Activated CD4-positive, alpha-beta T cell treated with anti-CD3 and anti-CD28 coated beads, Interleukin-2, amount 50 U/mL, for 16 hours (primary cell): Measurements from ENCODE around the gene JARID2.

ENCODE experiments used
- DNase-seq: peaks from one replicate; pipeline ENCODE4 v3.0.0-alpha.2; 2020

Gene JARID2

DNA sequence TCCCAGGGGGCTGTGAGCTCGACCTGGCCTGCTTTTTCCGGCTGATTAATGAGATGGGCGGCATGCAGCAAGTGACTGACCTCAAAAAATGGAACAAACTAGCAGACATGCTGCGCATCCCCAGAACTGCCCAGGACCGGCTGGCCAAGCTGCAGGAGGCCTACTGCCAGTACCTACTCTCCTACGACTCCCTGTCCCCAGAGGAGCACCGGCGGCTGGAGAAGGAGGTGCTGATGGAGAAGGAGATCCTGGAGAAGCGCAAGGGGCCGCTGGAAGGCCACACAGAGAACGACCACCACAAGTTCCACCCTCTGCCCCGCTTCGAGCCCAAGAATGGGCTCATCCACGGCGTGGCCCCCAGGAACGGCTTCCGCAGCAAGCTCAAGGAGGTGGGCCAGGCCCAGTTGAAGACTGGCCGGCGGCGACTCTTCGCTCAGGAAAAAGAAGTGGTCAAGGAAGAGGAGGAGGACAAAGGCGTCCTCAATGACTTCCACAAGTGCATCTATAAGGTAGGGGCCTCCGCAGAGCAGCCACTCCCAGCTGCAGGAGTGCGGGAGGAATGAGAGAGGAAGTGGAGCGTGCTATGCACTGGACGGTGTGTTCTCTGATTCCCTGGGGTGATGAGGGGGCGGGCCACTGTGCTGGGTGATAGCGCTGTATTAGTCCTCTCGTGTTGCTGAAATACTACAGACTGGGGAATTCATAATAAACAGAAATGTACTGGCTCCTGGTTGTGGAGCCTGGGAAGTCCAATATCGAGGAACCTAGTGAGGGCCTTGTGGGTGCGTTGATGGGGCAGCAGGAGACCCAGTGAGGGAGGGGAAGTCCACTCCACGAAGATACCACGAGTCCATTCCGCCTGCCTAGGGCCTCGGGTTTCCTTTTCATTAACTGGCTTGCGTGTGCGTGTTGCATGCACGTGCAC lies 255.3 kb downstream of the JARID2 start:
- DNase-seq = no peak

DNA sequence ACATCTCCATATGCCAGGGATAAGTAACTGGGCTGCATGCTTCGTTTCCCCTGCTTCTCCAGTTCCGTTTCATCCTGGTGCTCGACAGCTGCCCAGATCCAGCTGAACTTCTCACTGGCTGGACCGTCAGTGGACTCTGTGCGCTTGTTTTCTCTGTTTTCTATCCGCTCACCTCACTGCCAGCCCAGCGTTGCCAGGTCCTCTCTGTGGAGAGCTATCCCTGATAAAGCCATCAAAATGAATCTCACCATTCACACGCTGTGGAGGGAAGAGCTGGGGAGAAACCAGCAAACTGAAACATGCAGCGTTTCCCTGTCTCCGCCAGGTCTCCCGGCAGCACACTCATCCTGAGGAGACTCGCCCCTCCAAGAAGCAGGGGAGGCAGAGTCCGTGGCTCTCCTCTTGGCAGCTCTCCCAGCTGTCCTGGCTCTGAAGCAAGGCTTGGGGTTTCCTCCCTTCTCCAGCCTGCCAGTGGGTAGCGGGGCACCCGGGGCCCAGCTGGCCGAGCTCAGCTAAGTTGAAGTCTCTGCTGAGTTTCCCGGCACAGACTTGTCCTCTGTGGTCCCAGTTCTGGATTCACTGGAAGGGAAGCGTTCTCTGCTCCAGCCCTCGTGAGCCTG lies 256.1 kb downstream of the JARID2 start:
- no peak for DNase-seq

DNA sequence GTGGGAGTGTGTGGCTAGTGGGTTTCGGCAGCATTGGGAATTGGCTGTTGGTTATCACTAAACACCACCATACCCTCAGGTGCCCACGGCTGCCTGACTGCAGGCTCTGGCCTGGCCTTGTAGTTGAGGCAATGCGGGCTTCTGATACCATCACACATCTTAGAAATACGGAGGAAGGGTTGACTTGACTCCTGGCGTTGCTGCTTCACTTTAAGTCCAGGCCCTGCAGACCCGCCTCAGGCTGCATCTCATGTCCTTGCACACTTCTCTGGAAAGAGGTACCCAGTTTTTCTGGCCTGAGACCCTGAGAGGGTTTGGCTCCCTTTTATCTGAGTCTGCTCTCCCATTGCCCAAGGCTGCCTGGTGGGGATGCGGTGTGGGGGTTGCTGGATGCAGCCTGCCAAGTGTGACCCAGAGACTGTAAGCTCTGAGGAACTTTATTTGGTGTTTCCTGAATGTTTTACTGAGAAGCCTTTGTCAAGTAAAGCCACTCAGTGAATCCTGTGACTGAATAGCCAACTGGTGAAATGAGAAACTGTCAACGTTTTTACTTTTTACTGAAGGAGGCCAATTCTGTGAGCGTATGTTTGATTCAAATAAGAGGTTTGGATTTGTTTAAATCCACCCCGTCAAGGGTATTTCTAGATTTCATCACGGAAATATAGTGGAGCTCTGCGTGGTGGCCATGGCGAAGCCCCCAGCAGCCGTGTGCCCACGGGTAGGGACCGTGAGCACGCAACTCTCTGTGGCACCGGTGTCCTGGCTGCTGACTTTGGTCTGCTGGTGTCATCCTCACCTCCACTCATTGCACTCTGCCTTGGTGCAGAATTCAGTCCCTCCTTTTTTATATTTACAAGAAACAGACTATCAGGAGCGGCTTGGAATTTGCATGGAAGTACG lies 256.8 kb downstream of the JARID2 start:
- no peak for DNase-seq

DNA sequence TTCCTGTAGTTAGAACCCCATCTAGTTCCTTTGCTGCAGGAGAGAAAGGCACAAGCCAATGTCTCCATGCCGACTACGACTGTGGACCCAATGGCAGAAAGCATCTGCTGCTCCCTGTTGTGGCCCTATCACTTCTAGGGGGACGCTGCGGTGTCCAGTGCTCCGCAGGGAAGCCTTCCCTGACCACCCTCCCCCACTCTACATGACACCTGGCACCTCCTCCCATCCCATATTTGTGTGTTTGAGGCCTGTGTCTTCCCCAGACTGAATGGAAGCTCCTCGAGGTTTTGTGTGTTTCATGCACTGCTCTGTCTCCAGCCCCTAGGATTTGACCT lies 257.4 kb downstream of the JARID2 start:
- no peak for DNase-seq

DNA sequence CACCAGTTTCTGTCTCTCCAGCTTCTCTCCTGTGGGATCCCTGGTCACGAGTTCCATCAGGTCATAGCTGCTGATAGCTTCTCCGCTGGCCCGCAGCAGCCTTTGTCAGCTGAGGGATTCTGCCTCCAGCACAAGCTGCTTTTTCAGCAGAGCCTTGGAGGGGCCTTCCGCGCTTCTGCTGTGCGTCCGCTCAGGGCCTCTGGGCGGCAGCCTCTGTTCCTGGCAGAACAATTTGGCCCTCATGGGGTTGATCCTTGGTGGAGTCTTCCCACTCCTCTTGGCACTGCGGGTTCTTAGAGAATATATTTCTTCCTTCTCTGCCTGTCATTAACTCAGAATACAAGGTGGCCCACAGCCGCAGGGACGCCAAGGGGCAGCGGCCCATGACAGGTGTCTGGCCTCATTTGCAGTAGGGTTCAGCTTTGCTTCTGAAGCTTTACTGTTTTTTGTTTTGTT lies 258.2 kb downstream of the JARID2 start:
- no peak for DNase-seq

DNA sequence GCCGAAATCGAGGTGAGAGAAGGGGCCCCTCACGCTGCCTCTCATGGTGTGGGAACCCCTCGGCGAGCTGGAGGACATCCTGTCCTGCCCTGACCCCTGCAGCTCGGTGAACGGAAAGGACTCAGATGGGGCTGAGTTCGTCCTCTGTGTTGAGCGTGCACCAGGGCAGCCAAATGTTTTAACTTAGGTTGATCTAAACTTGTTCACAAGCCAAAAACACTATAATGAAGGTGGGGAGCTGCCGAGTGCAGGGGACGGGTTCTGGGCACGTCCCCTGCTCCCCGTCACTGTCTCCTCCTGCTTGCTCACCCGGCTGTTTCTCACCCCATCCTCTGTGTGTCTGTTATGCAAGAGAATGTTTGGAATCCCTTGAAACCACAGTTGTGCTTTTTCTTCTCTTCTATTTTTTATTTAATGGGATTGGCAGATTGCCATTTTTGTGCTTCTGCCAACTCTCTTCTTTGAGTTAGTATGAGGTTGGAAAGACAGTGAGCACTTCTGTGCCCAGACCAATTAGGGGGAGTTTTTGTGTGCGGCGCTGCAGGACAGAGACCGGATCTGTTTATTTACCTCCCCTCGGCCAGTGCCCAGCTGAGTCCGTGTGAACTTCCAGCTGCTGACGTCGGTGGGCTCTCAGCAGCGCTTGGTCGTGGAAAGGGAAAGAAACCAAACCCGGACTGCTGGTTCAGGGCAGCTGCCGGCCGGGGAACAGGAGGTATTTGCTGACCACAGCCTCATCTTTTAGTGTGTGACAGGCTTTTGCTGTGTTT lies 258.9 kb downstream of the JARID2 start:
- no peak for DNase-seq

DNA sequence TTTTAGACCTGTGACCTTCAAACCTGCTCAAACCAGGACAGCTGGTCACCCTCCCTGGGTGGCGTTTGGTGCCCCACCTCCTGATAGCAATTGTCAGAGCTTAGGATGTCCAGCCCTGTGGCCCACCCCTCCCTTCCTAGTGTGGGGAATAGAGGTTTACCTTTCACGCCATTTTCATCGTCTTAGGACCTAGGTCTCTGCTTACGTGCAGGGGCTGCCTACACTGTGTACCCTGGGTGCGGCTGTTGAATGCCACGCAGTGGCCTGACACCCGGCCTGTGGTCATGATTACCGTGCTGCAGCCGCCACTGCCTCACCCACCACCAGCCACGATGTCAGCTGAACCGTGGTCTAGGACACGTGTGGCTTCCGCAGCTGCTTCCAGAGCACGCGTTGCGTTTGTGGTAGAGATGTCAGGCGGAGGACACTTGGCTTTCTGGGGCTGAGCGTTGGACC lies 259.6 kb downstream of the JARID2 start:
- no peak for DNase-seq

DNA sequence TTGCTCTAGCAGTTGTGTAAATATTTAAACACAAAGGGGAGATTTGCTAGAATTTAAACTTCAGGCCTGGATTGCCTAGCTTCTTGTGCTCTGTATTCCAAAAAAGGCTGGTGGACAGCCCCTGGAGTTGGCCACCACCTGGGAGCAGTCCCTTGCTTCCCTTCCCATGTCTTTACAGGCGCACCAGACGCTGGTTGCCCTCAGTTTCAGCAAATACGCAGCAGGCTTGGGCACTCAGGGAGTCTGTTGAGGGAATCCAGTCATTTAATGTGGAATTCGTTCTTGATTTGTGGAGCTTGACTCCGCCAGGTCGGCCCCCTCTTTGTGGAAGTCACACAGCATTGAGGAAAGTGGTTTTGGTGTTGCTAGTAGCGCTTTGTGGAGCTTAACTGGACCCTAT lies 260.2 kb downstream of the JARID2 start:
- no peak for DNase-seq

DNA sequence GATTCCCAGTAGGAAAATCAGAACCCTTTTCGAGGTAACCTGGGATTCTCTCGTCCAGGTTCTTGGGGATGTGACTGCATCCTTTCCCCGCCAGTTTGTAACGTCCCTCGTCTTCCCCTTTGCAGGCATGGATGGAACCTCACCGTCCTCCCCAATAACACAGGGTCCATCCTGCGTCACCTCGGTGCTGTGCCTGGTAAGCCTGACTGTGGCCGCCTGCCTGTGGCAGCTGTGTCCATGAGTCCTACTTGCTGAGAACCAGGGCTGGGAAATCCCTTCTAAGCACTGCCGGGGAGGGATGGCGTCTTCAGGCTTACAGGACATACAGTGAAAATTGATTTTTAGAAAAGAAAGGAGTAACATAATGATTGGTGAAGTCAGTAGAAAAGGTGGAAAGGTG lies 261.4 kb downstream of the JARID2 start:
- no peak for DNase-seq

DNA sequence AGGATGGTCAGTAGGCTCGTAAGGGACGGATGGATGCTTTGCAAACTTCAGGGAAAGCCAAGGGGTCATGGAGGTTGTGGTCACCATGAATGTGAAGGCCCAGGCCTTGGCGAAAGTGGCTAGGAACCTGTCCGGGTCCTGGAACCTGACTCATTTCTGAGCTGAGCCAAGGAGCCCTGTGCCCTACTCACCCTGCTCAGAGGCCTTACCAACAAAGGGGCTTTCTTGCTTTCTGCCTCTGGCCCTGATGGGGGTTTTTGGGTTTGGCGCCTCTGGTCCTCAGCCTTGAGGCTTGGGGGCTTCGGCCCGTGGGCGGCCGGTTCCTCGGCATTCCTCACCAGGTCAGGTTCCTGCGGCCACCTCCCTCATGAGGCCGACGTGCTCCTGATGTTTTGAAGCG lies 261.9 kb downstream of the JARID2 start:
- DNase-seq = no peak

DNA sequence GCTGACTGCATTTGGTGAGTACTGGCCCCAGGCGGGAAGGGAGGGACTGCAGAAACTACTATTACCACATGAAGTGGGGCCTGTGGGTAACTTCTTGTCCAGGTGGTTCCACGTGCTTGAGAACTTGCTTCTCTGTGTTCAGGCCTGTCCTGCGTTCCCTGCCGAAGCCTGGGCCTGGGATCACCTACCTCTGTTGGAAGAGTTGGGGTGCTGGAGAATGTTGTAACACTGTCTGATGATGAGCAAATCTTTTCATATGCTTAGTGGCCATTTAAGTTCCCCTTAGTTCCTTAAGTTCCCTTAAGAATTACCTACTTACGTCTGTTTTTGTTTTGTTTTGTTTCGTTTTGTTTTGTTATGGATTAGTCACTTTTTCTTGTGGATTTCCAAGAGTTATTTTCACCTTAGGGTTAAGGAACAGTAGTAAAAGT lies 262.6 kb downstream of the JARID2 start:
- no peak for DNase-seq

DNA sequence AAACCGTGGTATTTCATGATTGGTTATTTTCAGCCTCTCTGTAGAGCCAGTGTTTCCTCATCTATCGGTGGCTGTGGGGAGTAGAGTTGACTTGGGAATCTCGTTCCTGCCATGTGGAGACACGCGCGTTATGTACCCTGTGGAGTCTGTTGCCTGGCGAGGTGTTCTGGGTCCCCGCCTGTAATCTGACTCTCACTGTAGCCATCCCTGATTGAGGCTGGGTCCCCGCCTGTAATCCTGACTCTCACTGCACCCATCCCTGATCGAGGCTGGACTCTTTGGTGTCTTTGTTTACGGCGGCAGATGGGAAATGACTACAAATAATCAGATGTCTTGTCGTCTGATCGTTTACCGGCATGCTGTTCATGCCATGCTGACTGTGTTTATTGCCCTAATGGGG lies 263.1 kb downstream of the JARID2 start:
- DNase-seq = no peak

DNA sequence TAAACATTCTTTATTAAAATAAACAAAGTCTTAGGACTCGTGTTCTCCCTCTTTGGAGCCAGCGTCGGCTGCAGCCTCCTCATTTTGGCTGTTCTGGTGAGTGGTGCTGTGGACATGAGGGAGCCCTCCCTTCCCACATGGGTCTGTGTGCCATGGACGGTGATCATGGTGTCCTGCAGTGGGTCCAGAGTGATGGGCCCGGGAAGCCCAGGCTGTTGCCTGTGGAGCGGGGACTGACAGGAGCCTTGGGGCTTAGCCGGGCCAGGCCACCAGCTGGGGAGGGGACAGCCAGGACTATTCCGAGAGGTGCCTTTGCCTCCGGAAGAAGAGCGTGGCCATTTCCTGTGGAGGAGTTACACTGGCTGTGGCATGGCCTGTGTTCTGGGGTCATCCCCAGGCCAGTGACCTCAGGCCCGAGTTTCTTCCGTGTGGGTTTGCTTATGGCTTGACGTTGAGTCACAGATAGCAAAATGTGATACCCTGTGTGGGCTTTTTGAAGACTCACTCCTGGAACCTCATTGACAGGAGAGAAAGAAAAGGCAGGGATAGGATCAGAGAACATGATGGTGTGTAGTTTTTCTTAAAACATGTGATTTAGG lies 263.6 kb downstream of the JARID2 start:
- no peak for DNase-seq

DNA sequence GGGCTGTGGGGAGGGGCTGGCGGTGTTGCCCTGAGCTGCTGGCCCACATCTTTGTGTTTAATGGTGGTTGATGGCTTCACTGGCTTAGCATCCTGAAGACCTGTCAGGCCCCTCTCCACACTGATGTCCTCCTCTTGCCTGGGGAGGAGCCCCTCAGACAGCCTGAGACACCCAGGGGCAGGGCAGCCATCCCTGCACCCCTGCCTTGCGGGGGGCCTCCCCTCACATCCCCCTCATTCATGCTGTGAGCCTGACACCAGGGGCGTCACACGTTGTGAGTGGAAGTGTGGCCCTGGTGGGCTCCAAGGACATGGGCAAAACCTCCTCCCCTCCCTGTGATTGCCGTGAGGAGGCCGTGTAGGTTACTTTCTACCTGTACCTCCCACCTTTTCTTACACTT lies 264.3 kb downstream of the JARID2 start:
- DNase-seq = no peak

DNA sequence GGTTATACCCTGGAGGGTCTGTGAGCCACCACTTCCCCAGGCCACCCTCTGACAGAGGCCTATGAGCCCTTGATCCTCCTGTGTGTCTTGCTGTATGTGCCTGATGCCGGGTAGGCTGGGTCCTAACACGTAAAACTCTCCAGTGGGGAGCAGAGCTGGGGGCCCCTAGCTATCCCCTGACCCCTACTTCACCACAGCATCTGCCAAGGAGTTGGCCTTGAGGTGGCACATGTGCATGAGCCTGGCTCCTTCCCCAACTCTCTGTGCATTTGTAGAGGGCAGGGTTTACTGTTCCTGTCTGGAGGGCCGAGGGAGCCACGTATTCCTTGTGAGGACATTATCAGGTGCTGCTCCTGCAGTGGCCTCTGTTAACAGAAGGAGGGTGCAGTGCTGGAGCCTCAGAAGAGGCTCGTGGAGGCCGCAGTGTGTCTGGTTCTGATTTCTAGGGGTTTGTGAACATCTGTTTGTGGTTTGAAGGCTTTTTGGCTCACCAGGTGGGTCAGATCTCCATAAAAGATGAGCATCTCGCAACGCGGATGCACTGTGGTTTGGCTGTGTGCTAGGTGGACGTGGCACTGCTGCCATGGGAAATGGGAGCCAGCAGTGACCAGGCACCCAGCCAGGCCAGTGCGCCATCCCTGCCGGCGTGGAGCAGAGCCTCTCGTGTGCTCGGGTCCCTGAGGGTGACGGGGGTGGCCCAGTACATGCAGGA lies 264.8 kb downstream of the JARID2 start:
- no peak for DNase-seq

DNA sequence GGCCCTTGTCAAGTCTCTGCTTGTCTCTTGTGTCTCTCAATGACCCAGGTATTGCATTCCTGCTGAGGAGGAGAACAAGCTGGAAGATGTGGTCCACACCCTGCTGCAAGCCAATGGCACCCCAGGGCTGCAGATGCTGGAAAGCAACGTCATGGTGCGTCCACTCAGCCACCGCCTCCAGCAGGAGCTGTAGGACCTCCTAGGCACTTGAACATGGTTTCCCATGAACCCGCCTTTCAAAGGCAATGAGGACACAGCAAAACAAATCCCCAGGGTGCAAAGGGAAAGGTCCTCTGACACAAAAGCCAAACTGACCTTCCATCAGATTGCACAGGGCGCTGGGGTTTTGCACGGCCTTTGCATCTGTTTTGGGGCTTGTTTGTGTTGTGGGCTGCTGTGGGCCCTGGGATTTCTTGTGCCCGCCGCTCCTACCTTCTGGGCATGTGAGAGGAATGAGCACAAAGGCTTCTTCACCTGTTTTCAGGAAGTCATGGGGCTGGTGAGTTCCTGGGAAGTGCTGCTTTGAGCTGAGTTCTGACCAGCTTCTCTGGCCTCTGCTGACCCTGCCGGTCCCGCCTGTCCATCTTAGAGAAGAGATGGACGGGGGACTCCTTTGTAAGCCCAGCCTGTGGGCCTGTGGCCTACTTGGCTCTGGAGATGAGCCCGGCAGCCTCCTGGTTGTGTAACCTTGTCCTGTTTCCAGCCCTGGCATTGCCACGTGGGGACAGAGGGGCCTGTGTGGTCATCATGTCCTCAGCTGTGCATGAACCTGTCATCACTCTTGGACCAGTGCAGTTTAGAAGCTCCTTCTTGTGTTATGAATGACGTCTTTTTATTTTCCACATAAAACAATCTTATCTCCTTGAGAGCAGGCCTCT lies 265.6 kb downstream of the JARID2 start:
- DNase-seq = no peak

DNA sequence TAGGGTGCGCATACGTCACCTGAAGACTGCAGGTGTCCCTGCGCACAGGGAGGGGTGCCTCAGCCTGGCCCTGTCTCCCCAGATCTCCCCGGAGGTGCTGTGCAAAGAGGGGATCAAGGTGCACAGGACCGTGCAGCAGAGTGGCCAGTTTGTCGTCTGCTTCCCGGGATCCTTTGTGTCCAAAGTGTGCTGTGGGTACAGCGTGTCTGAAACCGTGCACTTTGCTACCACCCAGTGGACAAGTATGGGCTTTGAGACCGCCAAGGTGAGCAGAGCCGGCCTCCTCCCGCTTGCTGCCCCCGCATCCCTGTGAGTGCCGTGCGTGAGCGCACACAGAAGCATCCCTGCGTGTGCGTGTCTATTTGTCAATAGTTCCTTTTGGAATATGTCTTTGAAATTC lies 266.3 kb downstream of the JARID2 start:
- no peak for DNase-seq

DNA sequence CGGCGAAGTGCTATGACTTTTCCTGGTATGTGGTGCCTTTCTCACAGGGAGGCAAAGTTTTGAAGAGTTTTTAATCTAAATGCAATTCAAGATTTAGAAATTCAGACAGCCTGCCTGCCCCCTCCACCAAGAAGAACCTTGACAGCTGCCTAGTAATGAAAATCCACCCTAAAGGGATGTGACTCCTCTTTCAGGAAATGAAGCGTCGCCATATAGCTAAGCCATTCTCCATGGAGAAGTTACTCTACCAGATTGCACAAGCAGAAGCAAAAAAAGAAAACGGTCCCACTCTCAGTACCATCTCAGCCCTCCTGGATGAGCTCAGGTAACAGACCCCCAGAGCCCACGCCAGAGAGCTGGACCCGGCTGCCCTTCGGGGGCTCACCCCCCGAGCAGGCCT lies 266.9 kb downstream of the JARID2 start:
- no peak for DNase-seq

DNA sequence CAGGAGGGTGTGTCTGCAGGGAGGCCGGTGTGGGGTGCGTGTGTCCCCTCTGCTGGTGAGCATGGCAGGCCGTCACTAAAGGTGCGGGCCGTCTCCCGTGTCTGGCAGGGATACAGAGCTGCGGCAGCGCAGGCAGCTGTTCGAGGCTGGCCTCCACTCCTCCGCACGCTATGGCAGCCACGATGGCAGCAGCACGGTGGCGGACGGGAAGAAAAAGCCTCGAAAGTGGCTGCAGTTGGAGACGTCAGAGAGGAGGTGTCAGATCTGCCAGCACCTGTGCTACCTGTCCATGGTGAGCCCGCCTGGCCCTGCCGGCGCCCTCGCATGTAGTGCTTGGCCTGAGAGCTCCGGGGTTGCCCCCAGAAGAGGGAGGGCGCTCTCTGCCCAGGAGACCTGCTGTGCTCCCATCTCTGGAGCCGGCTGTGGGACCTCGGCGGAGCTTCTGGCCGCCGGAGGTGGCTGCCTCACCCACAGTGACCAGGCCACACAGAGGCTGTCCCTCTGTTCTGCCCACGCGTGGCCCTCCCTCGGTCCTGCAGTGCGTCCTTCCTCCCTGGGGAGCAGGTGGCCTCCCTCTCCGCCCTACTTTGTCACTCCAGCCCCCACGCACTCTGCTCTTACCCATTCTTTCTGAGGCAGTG lies 267.4 kb downstream of the JARID2 start:
- DNase-seq = no peak
